ENCODE measurements around the gene ART3. TPM values are rescaled to one million over a fixed set of nuclear protein-coding genes. Genes with fewer than 3 reads are reported as not detected.

The ART3 gene
- total RNA-seq, 1 experiment from 2014 or later, result not detected

- DNase-seq (ENCODE audit: low spot score), result peak; percentile 73
Observed at GRCh38 chr4:76147454-76148141, 73.1 kb downstream of the ART3 start.

- peak; percentile 84 for DNase-seq (ENCODE audit: low spot score)
Observed at GRCh38 chr4:76148142-76148865, 73.8 kb downstream of the ART3 start, which contains the start of gene NUP54. NUP54 (minus strand) TSS chr4:76148397; CDS start chr4:76148374, 23 bp downstream.

GRCh38 chr4:76153356-76153755, 78.8 kb downstream of the ART3 start:
- DNase-seq (ENCODE audit: low spot score), result no peak

- no peak for DNase-seq (ENCODE audit: low spot score)
Observed at GRCh38 chr4:76155979-76156378, 81.5 kb downstream of the ART3 start.

GRCh38 chr4:76156635-76157034, 82.1 kb downstream of the ART3 start:
- DNase-seq (ENCODE audit: low spot score), result no peak

GRCh38 chr4:76160355-76160754, 85.8 kb downstream of the ART3 start:
- DNase-seq (ENCODE audit: low spot score), result no peak

Other genes with a start within 250 kb of the ART3 start
- not detected in 2 replicates for gene PPEF2, start 172.3 kb upstream of the ART3 start, total RNA-seq (2014; rRNA removed; shearing (Covaris generic))
- gene NAAA, start 133.7 kb upstream of the ART3 start, total RNA-seq (2014; rRNA removed; shearing (Covaris generic)), result 27.7 and 39.2 TPM in 2 replicates
- gene SDAD1, start 83.8 kb upstream of the ART3 start, total RNA-seq (2014; rRNA removed; shearing (Covaris generic)), result 18.7 and 22.4 TPM in 2 replicates
- not detected in 2 replicates for gene CXCL9, start 67.2 kb upstream of the ART3 start, total RNA-seq (2014; rRNA removed; shearing (Covaris generic))
- not detected in 2 replicates for gene CXCL10, start 51.2 kb upstream of the ART3 start, total RNA-seq (2014; rRNA removed; shearing (Covaris generic))
- gene CXCL11, start 38.6 kb upstream of the ART3 start, total RNA-seq (2014; rRNA removed; shearing (Covaris generic)), result not detected in 2 replicates
- 36.5 and 40.2 TPM in 2 replicates for gene NUP54, start 73.7 kb downstream of the ART3 start, total RNA-seq (2014; rRNA removed; shearing (Covaris generic))
- 113 and 136 TPM in 2 replicates for gene SCARB2, start 139.1 kb downstream of the ART3 start, total RNA-seq (2014; rRNA removed; shearing (Covaris generic))
- gene FAM47E, start 177.0 kb downstream of the ART3 start, total RNA-seq (2014; rRNA removed; shearing (Covaris generic)), result 0.12 and 0.38 TPM in 2 replicates
- 2.8 and 4.6 TPM in 2 replicates for gene STBD1, start 232.0 kb downstream of the ART3 start, total RNA-seq (2014; rRNA removed; shearing (Covaris generic))